GM12878 (cell line): ENCODE data around the gene PRKCE. TPM values are rescaled to one million over a fixed set of nuclear protein-coding genes. Genes with fewer than 3 reads are reported as not detected.

Experiments
- ATAC-seq: fragments of 200-7000 bp; cut with Tn5 transposase; 3 replicates; pipeline ENCODE4 v1.9.1; 2020; ENCODE audit warnings: mild to moderate bottlenecking, moderate library complexity
- BruUV-seq: library from RNA; stranded (reverse); fragments of 400-500 nt; replicated peaks from 2 replicates; lab custom pipeline; 2021; lab: Mats Ljungman, UMichigan
- CTCF ChIA-PET: fragments of 300-600 bp; sonication (Branson Sonifier 250); formaldehyde crosslinking; extraction: SDS; loops from one replicate; lab custom pipeline; 2021; ENCODE audit warnings: inconsistent platforms; lab: Yijun Ruan, JAX
- POLR2A ChIA-PET: fragments of 350-600 bp; formaldehyde crosslinking; extraction: SDS; loops from one replicate; lab custom pipeline; 2021; ENCODE audit warnings: inconsistent platforms; lab: Charles Lee
- RAD21 ChIA-PET: fragments of 300-600 bp; sonication (Branson Sonifier 250); formaldehyde crosslinking; loops from one replicate; lab custom pipeline; 2023; ENCODE audit warnings: antibody characterized with exemption; ENCODE audit not compliant: unreplicated experiment; lab: Charles Lee
- SMC1A ChIA-PET: fragments of 300-600 bp; sonication (Branson Sonifier 250); formaldehyde crosslinking; loops from one replicate; lab custom pipeline; 2023; ENCODE audit not compliant: unreplicated experiment, uncharacterized antibody; lab: Charles Lee
- DNase-seq: peaks from one replicate; pipeline ENCODE4 v3.0.0-alpha.2; 2011; ENCODE audit warnings: low read depth, low spot score
- FAIRE-seq: peaks from 3 replicates; lab custom pipeline; 2011; peaks lifted over from hg19 to GRCh38; lab: Jason Lieb, UNC
- H2AFZ ChIP-seq: 2 replicates; pipeline ENCODE4 v1.6.0; 2011; ENCODE audit warnings: low read depth, low read length, control low read depth; ENCODE audit not compliant: control insufficient read depth
- H3K27ac ChIP-seq: 2 replicates; pipeline ENCODE4 v1.5.1; 2011; ENCODE audit warnings: control low read depth; ENCODE audit not compliant: control insufficient read depth, insufficient read depth
- H3K27me3 ChIP-seq, 2 experiments: replicated peaks in 1 of 2; 2 replicates each; pipeline versions ENCODE4 v1.6.0 to v1.6.1; 2011; ENCODE audit warnings: low read length in 1 of 2; ENCODE audit not compliant: control insufficient read depth in 2 of 2, insufficient read depth in 2 of 2
- H3K36me3 ChIP-seq, 2 experiments: 2 replicates each; pipeline ENCODE4 v1.5.1; 2011; ENCODE audit warnings: low read length in 1 of 2; ENCODE audit not compliant: control insufficient read depth in 2 of 2, insufficient read depth in 2 of 2
- H3K4me1 ChIP-seq: 2 replicates; pipeline ENCODE4 v1.6.1; 2011; ENCODE audit warnings: mild to moderate bottlenecking, low read length, moderate library complexity, mixed read lengths; ENCODE audit not compliant: control insufficient read depth, insufficient read depth
- H3K4me2 ChIP-seq: 2 replicates; pipeline ENCODE4 v1.6.0; 2011; ENCODE audit warnings: control low read depth; ENCODE audit not compliant: control insufficient read depth, insufficient read depth
- H3K4me3 ChIP-seq: fragments of 200-600 bp; sonication (generic); 2 replicates; pipeline ENCODE4 v1.5.1; 2016
- H3K79me2 ChIP-seq: 2 replicates; pipeline ENCODE4 v1.6.0; 2011; ENCODE audit warnings: low read length; ENCODE audit not compliant: control insufficient read depth, insufficient read depth
- H3K9ac ChIP-seq: 2 replicates; pipeline ENCODE4 v1.8.0; 2011; ENCODE audit warnings: low read length, control low read depth, mixed read lengths; ENCODE audit not compliant: control insufficient read depth, insufficient read depth
- H3K9me3 ChIP-seq: replicated peaks from 3 replicates; pipeline ENCODE4 v1.5.1; 2011; ENCODE audit warnings: mild to moderate bottlenecking, low read length; ENCODE audit not compliant: control insufficient read depth, insufficient read depth
- H4K20me1 ChIP-seq: 2 replicates; pipeline ENCODE4 v1.6.0; 2011; ENCODE audit not compliant: control insufficient read depth, insufficient read depth
- NKRF ChIP-seq: fragments of 450-650 bp; conservative IDR thresholded peaks from 2 replicates; pipeline ENCODE4 v1.6.1; 2017; ENCODE audit warnings: mild to moderate bottlenecking, moderate library complexity
- PAX5 ChIP-seq: IDR thresholded peaks from 2 replicates; pipeline ENCODE4 v1.6.1; 2011; ENCODE audit warnings: low read depth, low read length, borderline replicate concordance
- SPI1 ChIP-seq: IDR thresholded peaks from 2 replicates; pipeline ENCODE4 v1.6.1; 2011; ENCODE audit warnings: low read depth, mild to moderate bottlenecking, low read length, moderate library complexity, borderline replicate concordance; ENCODE audit not compliant: insufficient read depth
- ZBTB33 ChIP-seq: fragments of 450-650 bp; IDR thresholded peaks from 2 replicates; pipeline ENCODE4 v1.6.1; 2017; ENCODE audit warnings: mild to moderate bottlenecking
- ZNF274 ChIP-seq: IDR thresholded peaks from one replicate; pipeline ENCODE4 v1.8.0; 2011; ENCODE audit not compliant: insufficient read length, insufficient read depth
- WGBS: methylation state at CpG from one replicate; pipeline ENCODE4 v1.1.6; 2016; ENCODE audit warnings: low lambda C conversion rate; ENCODE audit not compliant: insufficient replicate concordance, insufficient coverage; ENCODE audit errors: missing lambda C conversion rate; 5-methylcytosine and 5-hydroxymethylcytosine counted together
- in situ Hi-C: fragments of 300-500 bp; cut with MboI; formaldehyde crosslinking; loops from 9 replicates; pipeline ENCODE4 v1.14.3; 2018; ENCODE audit warnings: mixed read lengths
- intact Hi-C: fragments of 100-400 bp; cut with micrococcal nuclease; formaldehyde crosslinking; loops from one replicate; pipeline ENCODE4 v1.14.2; 2022; ENCODE audit not compliant: unreplicated experiment
- polyA plus RNA-seq, 11 experiments: library from polyadenylated mRNA; depleted of rRNA in 4 of 11; unstranded in 6 of 11; stranded (reverse) in 5 of 11; fragments of >200 nt; fragmentation: Nextera tagmentation in 4 of 11; fragmentation: Illumina TruSeq in 1 of 11; extraction: Ambion mirVana in 4 of 11; extraction: Trizol in 1 of 11; gene quantifications; 1 replicate in 1 of 11; 2 replicates in 10 of 11; pipeline versions ENCODE4 v1.2.1 to v1.2.3, GENCODE V29; 2011 to 2016; ENCODE audit warnings: inconsistent platforms in 2 of 11, missing spikeins in 2 of 11, low read depth in 1 of 11
- total RNA-seq, 4 experiments: library from RNA; depleted of rRNA in 3 of 4; stranded (reverse); fragments of >200 nt in 3 of 4; fragmentation: Illumina TruSeq in 1 of 4; extraction: Trizol in 1 of 4; gene quantifications; 2 replicates each; pipeline versions ENCODE4 v1.2.1 to v1.2.3, GENCODE V29; 2013 to 2021

PRKCE gene
- total and polyA plus RNA-seq, 10 of the 15 experiments (the other 5 are each of a cell fraction or from before 2014, with no cell fraction given) = 2.6 to 28.2 (median 11.3) TPM

- Histone ChIP-seq H3K36me3 (no peaks in the 10 kb centered on the region; a peak in 1 of 4 replicates), H3K27ac (no peak overlapping the region), H3K9me3 (no peaks in the 10 kb centered on the region), H3K27me3 (no peaks in the 10 kb centered on the region), H2AFZ (no peak overlapping the region), H4K20me1 (no peaks in the 10 kb centered on the region), H3K4me3 (no peak overlapping the region), H3K79me2 (no peaks in the 10 kb centered on the region), H3K4me1 (no peaks in the 10 kb centered on the region), H3K4me2 (no peak overlapping the region), H3K9ac (no peak overlapping the region)
- FAIRE-seq = no peak
- ATAC-seq = no peak
- ChIA-PET CTCF (interaction anchor here (0.8 to 1.7 kb wide), 3 partner anchors 13 to 65 kb away, joined by 3 read pairs; no protein-coding TSS in a partner anchor), RAD21 (interaction anchor here (0.9 kb wide), 1 partner anchor 10 kb away, joined by 3 read pairs; no protein-coding TSS in a partner anchor), SMC1A (interaction anchor here (1.2 kb wide), 1 partner anchor 9 kb away, joined by 3 read pairs; no protein-coding TSS in a partner anchor), POLR2A (interaction anchor here (0.5 kb wide), 1 partner anchor 1440 kb away, joined by 3 read pairs; no protein-coding TSS in a partner anchor)
- no peak for TF ChIP-seq NKRF
- no peak for TF ChIP-seq ZBTB33
- no peak for TF ChIP-seq SPI1
- no peak for TF ChIP-seq ZNF274
- no peak for TF ChIP-seq PAX5
- in situ Hi-C loops (no loop called here), intact Hi-C loops (no loop called here)
- WGBS = 70% methylated on average over 9 of the region's 9 CpGs
- no TSS peak for BruUV-seq
- no peak for DNase-seq
These were observed 520.0 kb downstream of the PRKCE start for GRCh38 chr2:46171411-46171953.
